ENCODE measurements around the gene KSR1. TPM values are rescaled to one million over a fixed set of nuclear protein-coding genes. Genes with fewer than 3 reads are reported as not detected.
"Not testable (repeated sequence)": the region's sequence is repeated elsewhere in the genome, so short reads cannot be mapped to it uniquely, and the experiment has no call there.

Gene KSR1
- total RNA-seq = 10 to 100 TPM; 39.7 to 40.6 TPM

DNA sequence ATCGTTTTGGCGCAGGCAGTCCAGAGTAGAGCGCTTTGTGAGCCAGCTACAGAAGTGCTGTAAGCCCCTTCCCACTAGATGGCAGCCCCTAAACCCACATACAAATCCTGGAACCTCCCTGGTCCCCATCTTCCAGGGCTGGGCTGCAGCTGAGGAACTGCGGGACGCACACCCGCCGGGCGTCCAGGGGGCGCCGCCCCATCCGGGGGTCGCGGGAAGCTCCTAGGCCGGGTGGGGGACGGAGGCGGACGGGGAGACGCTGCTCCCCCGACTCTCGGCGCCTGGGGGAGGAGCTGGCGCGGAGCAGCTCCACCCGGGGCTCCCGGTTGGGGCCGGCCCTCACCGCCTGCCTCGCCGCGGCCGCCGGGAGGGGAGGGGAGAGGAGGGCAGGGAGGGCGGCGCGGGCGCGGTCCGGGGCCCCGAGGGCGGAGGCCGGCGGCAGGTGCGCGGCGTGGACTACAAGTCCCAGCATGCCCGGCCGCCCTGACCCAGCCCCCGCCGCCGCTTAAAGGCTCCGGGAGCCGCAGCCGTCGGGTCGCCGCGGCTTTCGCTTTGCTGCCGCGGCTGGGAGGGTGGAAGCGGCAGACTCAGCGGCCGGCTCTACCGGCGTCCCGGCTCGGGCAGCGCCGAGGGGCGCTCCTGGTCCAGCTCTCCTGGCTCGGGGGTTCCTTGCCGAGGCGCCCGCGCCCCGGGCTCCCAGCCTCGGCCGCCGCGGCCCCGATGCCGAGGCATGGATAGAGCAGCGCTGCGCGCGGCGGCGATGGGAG is at the start of gene KSR1:
TSS of gene KSR1 (plus strand) at position 535 of the 767 bp plus-strand sequence. CDS start at position 731, 196 bp downstream.
- POLR2A ChIA-PET = interaction anchor here (0.6 to 1.7 kb wide), 4 partner anchors 10 to 93 kb away, joined by 3 to 6 read pairs (median 4); no protein-coding TSS in a partner anchor
- CTCF ChIA-PET = interaction anchor here (0.7 to 1.8 kb wide), 18 partner anchors 11 to 199 kb away, joined by 3 to 8 read pairs (median 4); no protein-coding TSS in a partner anchor

DNA sequence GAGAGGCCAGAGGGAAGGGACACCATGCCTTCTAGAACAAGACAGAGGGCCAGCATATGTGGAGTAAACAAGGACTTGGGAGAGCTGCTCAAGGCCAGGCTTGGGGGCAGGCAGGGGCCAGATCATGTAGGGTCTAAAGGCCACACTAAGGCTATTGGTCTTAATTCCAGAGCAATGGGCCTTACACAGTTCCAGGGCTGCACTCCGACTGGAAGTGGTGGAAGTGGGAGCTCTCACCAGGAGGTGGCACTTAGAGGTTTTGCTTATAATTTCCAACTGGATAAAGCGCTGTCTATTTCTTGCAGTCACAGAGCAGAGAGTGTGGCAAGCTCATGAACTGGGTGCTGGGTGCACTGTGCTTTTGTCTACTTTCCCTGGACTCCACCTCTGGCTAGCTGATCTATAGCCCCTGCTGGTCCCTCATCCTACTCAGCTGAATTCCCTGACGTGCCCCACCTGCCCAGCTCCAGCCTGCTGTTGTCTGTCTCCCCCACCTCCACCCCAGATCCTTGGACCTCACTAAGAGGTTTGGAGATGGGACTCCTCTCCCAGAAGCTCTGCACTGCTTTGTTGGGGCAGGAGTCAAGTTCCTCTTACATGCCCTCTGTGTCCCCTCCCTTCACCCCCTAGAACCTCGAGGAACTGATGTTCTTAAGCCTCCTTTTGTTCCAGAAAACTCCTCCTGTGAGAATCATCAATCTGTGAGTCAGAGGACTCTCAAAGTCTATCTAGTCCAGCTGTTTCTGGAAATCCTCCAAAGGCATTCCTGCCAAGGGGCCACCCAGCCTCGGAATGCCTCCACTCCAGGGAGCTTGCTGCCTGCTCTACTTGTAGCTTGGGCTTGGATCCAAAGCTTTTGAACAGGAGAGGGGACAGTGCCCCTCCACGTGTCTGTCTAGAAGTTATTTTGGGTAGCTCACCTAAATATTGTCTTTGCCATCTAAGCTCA is 48.1 kb upstream of the KSR1 start:
- POLR2A ChIA-PET = interaction anchor here (0.6 kb wide), 1 partner anchor 72 kb away, joined by 9 read pairs; no protein-coding TSS in a partner anchor
- CTCF ChIA-PET = interaction anchor here (0.9 to 1.4 kb wide), 2 partner anchors 193 to 194 kb away, joined by 3 to 5 read pairs; no protein-coding TSS in a partner anchor

GRCh38 chr17:27408891-27409290 is 47.4 kb upstream of the KSR1 start:
- ChIA-PET POLR2A (no interaction called here), CTCF (interaction anchor here (0.9 kb wide), 1 partner anchor 193 kb away, joined by 3 read pairs; no protein-coding TSS in a partner anchor)

- POLR2A ChIA-PET = not testable (repeated sequence)
- CTCF ChIA-PET = interaction anchor here (0.7 kb wide), 1 partner anchor 154 kb away, joined by 3 read pairs; no protein-coding TSS in a partner anchor
Measured at GRCh38 chr17:27412158-27412557, 44.1 kb upstream of the KSR1 start.

DNA sequence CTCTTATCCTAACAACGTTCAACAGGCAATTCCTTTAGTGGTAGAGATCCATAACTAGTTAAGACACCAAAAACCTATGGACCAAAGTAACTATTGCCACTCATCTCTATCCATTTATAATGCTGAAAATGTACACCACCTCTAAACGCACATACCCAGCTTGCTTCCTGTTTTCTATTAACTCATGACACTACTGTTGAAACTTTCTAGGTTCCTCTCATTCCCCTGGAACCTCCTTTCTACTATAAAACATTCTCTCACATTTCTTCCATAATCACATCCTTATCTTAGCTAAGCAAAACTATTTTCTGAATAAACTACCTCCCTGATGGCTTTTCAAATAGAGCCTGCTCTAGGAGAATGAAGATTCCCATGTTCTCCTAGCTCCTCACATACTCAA is 42.9 kb upstream of the KSR1 start:
- CTCF ChIA-PET = no interaction called here

GRCh38 chr17:27413792-27414191 is 42.5 kb upstream of the KSR1 start:
- ChIA-PET CTCF (interaction anchor here (0.7 kb wide), 1 partner anchor 187 kb away, joined by 3 read pairs; no protein-coding TSS in a partner anchor), POLR2A (no interaction called here)

More for the DNA sequence above, 42.9 kb upstream of the KSR1 start:
- POLR2A ChIA-PET = no interaction called here

DNA sequence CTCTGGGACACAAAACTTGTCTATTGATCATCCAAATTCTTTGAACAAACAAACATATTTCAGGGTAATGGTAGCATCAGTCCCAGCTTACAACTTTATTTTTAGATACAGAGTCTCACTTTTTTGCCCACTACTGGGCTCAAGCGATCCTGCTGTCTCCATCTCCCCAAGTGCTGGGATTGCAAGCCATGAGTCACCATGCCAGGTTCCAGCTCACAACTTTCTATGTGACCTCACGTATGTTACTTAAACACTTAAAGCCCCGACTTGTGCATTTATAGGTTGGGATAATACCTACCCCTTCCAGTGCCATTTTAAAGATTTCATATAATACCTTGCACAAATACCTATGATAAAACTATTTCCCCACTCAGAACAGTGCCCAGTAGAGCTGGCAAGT is 42.0 kb upstream of the KSR1 start:
- POLR2A ChIA-PET = no interaction called here
- CTCF ChIA-PET = interaction anchor here (0.7 kb wide), 1 partner anchor 187 kb away, joined by 3 read pairs; no protein-coding TSS in a partner anchor

GRCh38 chr17:27414694-27415093 is 41.6 kb upstream of the KSR1 start:
- POLR2A ChIA-PET = no interaction called here
- CTCF ChIA-PET = interaction anchor here (0.7 kb wide), 1 partner anchor 186 kb away, joined by 3 read pairs; no protein-coding TSS in a partner anchor

DNA sequence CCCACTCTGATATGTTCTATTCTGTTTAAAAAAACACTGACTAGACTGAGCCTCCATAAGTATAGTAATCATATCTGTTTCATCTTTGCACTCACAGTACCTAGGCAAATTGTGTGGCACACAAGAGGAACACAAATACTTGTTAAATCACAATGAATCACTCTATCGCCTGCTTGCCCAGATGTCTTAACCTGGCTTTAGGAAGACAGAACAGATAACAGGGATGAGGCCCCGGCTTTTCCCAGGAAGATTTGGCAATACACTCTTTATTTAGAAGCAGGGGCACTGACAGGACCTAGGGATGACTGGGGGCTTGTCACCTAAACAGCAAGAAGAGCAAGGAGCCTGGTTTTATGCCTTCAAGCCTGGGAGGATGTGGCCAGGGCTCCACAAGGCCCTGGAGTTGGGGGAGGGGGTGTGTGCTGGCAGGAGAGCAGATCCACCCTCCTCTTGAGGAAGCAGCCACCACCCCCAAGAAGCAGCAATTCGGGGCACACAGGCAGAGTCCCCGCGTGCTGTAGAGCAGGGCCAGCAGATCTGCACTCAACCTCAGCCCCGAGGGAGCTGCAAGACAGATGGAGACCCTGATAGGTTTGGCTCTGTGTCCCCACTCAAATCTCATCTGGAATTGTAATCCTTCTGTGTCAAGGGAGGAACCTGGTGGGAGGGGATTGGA is 41.0 kb upstream of the KSR1 start:
- POLR2A ChIA-PET = no interaction called here
- CTCF ChIA-PET = no interaction called here

GRCh38 chr17:27417596-27418365 is 38.5 kb upstream of the KSR1 start:
- CTCF ChIA-PET = no interaction called here
- POLR2A ChIA-PET = no interaction called here

DNA sequence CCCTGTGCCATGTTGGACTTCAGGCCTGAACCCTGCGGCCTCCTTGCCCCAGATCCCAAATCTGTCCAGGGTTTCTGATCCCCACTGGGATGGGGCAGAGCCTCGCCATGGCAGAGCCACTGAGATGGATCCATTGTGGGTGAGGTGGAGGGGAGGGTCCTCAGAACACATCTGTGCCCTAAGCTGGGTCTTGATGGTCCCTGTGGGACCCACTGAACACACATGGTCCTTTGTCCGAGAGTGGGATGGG is 38.0 kb upstream of the KSR1 start:
- CTCF ChIA-PET = no interaction called here
- POLR2A ChIA-PET = no interaction called here

- ChIA-PET POLR2A (no interaction called here), CTCF (no interaction called here)
Measured at GRCh38 chr17:27419156-27419555, 37.1 kb upstream of the KSR1 start.

- CTCF ChIA-PET = interaction anchor here (0.6 to 1.5 kb wide), 4 partner anchors 35 to 182 kb away, joined by 3 to 5 read pairs (median 3); partner anchors contain the start of gene KSR1
- POLR2A ChIA-PET = no interaction called here
Measured at GRCh38 chr17:27420211-27420950, 35.9 kb upstream of the KSR1 start.

DNA sequence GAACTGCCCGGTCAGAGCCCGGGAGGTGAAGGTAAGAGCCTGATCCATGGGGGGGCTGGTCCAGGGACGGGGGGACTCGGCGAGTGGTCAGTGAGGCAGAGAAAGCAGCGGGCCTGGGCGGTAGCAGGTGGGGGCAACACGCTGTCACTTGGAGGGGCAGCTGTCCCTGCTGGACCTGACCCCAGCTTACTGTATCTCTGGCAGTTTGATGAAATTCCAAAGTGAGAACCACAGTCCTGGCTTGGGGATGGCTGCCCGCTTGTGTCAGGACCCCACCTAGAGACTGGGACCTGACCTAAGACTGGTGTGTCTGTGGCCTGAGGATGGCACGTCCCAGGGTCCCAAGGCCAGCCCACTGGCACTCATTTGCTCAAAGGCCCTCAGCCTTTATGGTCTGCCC is 35.1 kb upstream of the KSR1 start:
- ChIA-PET CTCF (interaction anchor here (1.2 to 1.5 kb wide), 2 partner anchors 35 to 181 kb away, joined by 3 read pairs; partner anchors contain the start of gene KSR1), POLR2A (no interaction called here)

DNA sequence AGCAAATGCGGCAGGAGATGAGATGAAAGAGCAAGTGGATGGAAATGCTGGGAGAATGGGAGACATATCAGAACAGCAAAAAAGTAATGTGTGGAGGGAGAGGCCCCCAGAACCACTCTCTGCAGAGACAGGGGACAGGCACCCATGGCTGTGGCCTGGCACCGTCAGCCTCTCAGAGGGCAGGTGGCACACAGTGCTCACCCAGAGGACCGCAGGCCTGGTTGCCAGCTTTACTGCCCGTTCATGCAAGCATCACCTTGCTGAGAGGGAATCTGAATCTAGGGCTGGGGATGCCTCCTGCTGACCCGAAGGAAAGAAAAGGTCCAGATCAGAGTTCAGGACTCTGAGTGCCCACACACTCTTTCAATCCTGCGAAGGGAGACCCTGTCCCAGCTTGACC is 34.6 kb upstream of the KSR1 start:
- CTCF ChIA-PET = interaction anchor here (1.2 to 1.5 kb wide), 2 partner anchors 34 to 180 kb away, joined by 3 read pairs; partner anchors contain the start of gene KSR1
- POLR2A ChIA-PET = not testable (repeated sequence)

DNA sequence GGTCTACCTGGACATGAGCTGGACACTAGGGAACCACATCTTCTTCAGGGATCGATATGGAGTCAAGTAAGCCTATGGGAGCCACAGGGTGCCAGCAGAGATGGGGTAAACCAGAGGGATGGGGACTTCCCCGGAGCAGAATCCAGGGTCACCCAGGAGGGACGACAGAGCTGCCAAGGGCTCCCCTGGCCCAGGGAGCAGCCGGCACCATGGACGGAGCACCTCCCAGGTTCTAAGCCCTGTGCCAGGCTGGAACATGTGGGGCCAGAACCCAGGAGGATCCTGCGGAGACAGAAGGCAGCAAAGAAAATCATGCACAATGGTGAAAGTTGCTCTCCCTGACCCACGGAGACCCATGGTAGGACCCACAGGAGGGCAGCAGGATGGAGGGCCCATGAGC is 33.6 kb upstream of the KSR1 start:
- CTCF ChIA-PET = no interaction called here
- POLR2A ChIA-PET = no interaction called here

DNA sequence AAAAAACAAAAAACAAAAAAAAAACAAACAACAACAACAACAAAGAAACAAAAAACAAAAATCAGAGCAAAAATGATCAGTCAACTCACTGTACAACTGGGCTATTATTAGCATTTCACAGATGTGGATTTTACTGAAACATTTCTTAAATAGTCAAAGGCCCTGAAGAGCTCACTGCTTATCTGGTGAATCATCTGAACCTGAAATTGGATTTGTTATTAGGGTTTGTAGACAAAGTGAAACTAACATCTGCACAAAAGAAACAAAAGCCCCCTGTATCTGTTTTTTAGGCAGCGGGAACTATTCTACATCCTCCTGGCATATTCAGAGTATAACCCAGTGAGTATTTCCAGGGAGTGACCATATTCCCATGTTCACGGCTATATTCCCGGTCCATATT is 32.6 kb upstream of the KSR1 start:
- ChIA-PET CTCF (no interaction called here), POLR2A (no interaction called here)

DNA sequence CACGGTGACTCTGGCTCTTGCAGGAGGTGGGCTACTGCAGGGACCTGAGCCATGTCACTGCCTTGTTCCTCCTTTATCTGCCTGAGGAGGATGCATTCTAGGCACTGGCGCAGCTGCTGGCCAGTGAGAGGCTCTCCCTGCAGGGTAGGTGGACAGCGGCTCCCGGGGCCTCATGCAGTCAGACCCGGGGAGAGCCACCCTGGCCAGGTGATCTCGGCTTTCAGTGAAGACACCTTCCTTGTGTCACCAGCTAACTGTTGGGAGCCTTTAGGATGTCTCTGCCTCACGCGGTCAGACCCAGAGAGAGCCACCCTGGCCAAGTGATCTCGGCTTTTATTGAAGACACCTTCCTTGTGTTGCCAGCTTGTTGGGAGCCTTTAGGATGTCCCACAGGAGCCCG is 31.7 kb upstream of the KSR1 start:
- ChIA-PET CTCF (no interaction called here), POLR2A (no interaction called here)

All from activated CD8-positive, alpha-beta memory T cell treated with anti-CD3 and anti-CD28 coated beads for 36 hours (primary cell).